B cell (primary cell): Measurements from ENCODE around the gene CRYGN. TPM values are rescaled to one million over a fixed set of nuclear protein-coding genes. Genes with fewer than 3 reads are reported as not detected.

ENCODE experiments used
- ATAC-seq: fragments of 200-7000 bp; cut with Tn5 transposase; one replicate; pipeline ENCODE4 v1.10.0; 2021; ENCODE audit warnings: low read depth, mild to moderate bottlenecking, moderate number of reproducible peaks, moderate library complexity
- CTCF ChIA-PET: fragments of 350-600 bp; sonication (Branson Sonifier 250); formaldehyde crosslinking; loops from one replicate; lab custom pipeline; 2021; ENCODE audit warnings: antibody characterized with exemption, inconsistent platforms; lab: Charles Lee
- POLR2A ChIA-PET: fragments of 350-600 bp; sonication (Branson Sonifier 250); formaldehyde crosslinking; loops from one replicate; lab custom pipeline; 2021; ENCODE audit warnings: antibody characterized with exemption; lab: Charles Lee
- DNase-seq: peaks from one replicate; pipeline ENCODE4 v3.0.0; 2013
- H2AFZ ChIP-seq: 2 replicates; pipeline ENCODE4 v1.6.1; 2012; ENCODE audit warnings: mild to moderate bottlenecking, low read depth, low read length; ENCODE audit not compliant: insufficient read depth, poor library complexity, severe bottlenecking
- H3K27ac ChIP-seq, 2 donors: 1 replicate in 1 of 2; 2 replicates in 1 of 2; pipeline ENCODE4 v1.5.1; 2012 to 2013; ENCODE audit warnings: low read length in 2 of 2, mild to moderate bottlenecking in 2 of 2, moderate library complexity in 1 of 2
- H3K27me3 ChIP-seq, 4 experiments: fragments of 200-600 bp in 1 of 4; sonication (generic) in 1 of 4; replicated peaks in 1 of 4; 1 replicate in 2 of 4; 2 replicates in 2 of 4; pipeline versions ENCODE4 v1.6.1 to v1.7.0; 2013 to 2016; ENCODE audit warnings: low read length in 3 of 4, mild to moderate bottlenecking in 2 of 4, mixed read lengths in 1 of 4, moderate library complexity in 1 of 4; ENCODE audit not compliant: insufficient read depth in 4 of 4, control insufficient read depth in 3 of 4; ENCODE audit errors: control extremely low read depth in 1 of 4
- H3K36me3 ChIP-seq, 2 experiments: replicated peaks in 1 of 2; 1 replicate in 1 of 2; 2 replicates in 1 of 2; pipeline versions ENCODE4 v1.6.1 to v1.7.1; 2013; ENCODE audit warnings: low read length in 1 of 2; ENCODE audit not compliant: insufficient read depth in 2 of 2, control insufficient read depth in 1 of 2; ENCODE audit errors: control extremely low read depth in 1 of 2, extremely low read depth in 1 of 2
- H3K4me1 ChIP-seq, 2 donors: fragments of 200-600 bp in 1 of 2; sonication (generic) in 1 of 2; 1 replicate in 1 of 2; 2 replicates in 1 of 2; pipeline versions ENCODE4 v1.5.1 to v1.6.1; 2013 to 2017; ENCODE audit warnings: low read length in 2 of 2; ENCODE audit not compliant: control insufficient read depth in 2 of 2, insufficient read depth in 2 of 2
- H3K4me2 ChIP-seq: replicated peaks from 2 replicates; pipeline ENCODE3; 2012; ENCODE audit warnings: mild to moderate bottlenecking, low read depth, low read length; ENCODE audit not compliant: poor library complexity, severe bottlenecking
- H3K4me3 ChIP-seq, 5 experiments: fragments of 200-600 bp in 1 of 5; sonication (generic) in 1 of 5; 1 replicate in 3 of 5; 2 replicates in 2 of 5; pipeline versions ENCODE4 v1.5.1 to v1.7.0; 2011 to 2016; ENCODE audit warnings: low read length in 4 of 5, mild to moderate bottlenecking in 4 of 5, low read depth in 2 of 5, control low read depth in 1 of 5, moderate library complexity in 1 of 5; ENCODE audit not compliant: insufficient read depth in 1 of 5; ENCODE audit errors: control extremely low read depth in 1 of 5, extremely low read depth in 1 of 5
- H3K79me2 ChIP-seq: fragments of 200-600 bp; sonication (generic); one replicate; pipeline ENCODE4 v1.6.0; 2016; ENCODE audit warnings: low read length; ENCODE audit not compliant: control insufficient read depth, insufficient read depth
- H3K9ac ChIP-seq: fragments of 200-600 bp; sonication (generic); 2 replicates; pipeline ENCODE4 v1.6.1; 2017; ENCODE audit warnings: mild to moderate bottlenecking, low read length, moderate library complexity
- H3K9me3 ChIP-seq, 3 donors: one replicate each; pipeline versions ENCODE4 v1.6.1 to v1.7.1; 2013; ENCODE audit warnings: low read length in 2 of 3; ENCODE audit not compliant: control insufficient read depth in 2 of 3, insufficient read depth in 1 of 3; ENCODE audit errors: control extremely low read depth in 1 of 3
- H4K20me1 ChIP-seq: 2 replicates; pipeline ENCODE4 v1.6.0; 2012; ENCODE audit warnings: mild to moderate bottlenecking, low read length; ENCODE audit not compliant: insufficient read depth, control insufficient read depth, poor library complexity, severe bottlenecking
- H3K27ac Mint-ChIP-seq: one replicate; pipeline ENCODE4 v1.8.0; 2021; ENCODE audit warnings: mixed read lengths
- H3K27me3 Mint-ChIP-seq: one replicate; pipeline ENCODE4 v1.8.0; 2021; ENCODE audit warnings: mixed read lengths
- H3K4me1 Mint-ChIP-seq: one replicate; pipeline ENCODE4 v1.8.0; 2021; ENCODE audit warnings: mixed read lengths
- H3K4me3 Mint-ChIP-seq: one replicate; pipeline ENCODE4 v1.8.0; 2021; ENCODE audit warnings: mixed read lengths
- H3K9me3 Mint-ChIP-seq: one replicate; pipeline ENCODE4 v1.8.0; 2022; ENCODE audit warnings: mixed read lengths; ENCODE audit not compliant: insufficient read depth
- CTCF ChIP-seq: fragments of 200-600 bp; IDR thresholded peaks from one replicate; pipeline ENCODE4 v1.8.0; 2022; ENCODE audit warnings: antibody characterized with exemption, mild to moderate bottlenecking
- EZH2 ChIP-seq: IDR thresholded peaks from 2 replicates; pipeline ENCODE4 v1.6.1; 2012; ENCODE audit warnings: borderline replicate concordance, low read depth, mild to moderate bottlenecking, moderate library complexity, low read length; ENCODE audit not compliant: insufficient read depth, poor library complexity, severe bottlenecking
- WGBS: methylation state at CpG from one replicate; pipeline ENCODE4 v1.1.5; 2013; ENCODE audit warnings: missing lambda C conversion rate; ENCODE audit not compliant: insufficient coverage; 5-methylcytosine and 5-hydroxymethylcytosine counted together
- intact Hi-C: fragments of 100-400 bp; cut with micrococcal nuclease; formaldehyde crosslinking; loops from one replicate; pipeline ENCODE4 v1.10.0; 2022
- polyA plus RNA-seq: library from polyadenylated mRNA; depleted of rRNA; stranded (reverse); fragments of >200 nt; gene quantifications from 2 replicates; pipeline ENCODE4 v1.2.3, GENCODE V29; 2012
- total RNA-seq, 2 donors: library from RNA; stranded (reverse); fragments of 120-200 nt in 1 of 2; gene quantifications; 1 replicate in 1 of 2; 2 replicates in 1 of 2; pipeline versions ENCODE4 v1.2.3 to v1.2.4, GENCODE V29; 2013 to 2022

The CRYGN gene
- total and polyA plus RNA-seq, 2 donors (not counting 1 experiment from before 2014, with no cell fraction given) = not detected

GRCh38 chr7:151394076-151395035 is 45.6 kb downstream of the CRYGN start:
- CTCF ChIA-PET = no interaction called here

More at GRCh38 chr7:151394076-151395035, 45.6 kb downstream of the CRYGN start:
- DNase-seq (no peak), ATAC-seq (no peak)
- Histone ChIP-seq H3K9ac (no peak overlapping the region), H3K4me1 (no peaks in the 10 kb centered on the region), H3K9me3 (peaks cover 0 to 14% (median 0%) of the 10 kb centered on the region in 3 donors), H3K4me2 (no peak overlapping the region), H4K20me1 (no peaks in the 10 kb centered on the region), H3K27me3 (peaks cover 0 to 9% (median 0%) of the 10 kb centered on the region in 4 experiments), H3K79me2 (no peaks in the 10 kb centered on the region), H2AFZ (no peak overlapping the region), H3K36me3 (no peaks in the 10 kb centered on the region), H3K4me3 (no peak overlapping the region), H3K27ac (no peak overlapping the region)
- H3K27me3 Mint-ChIP-seq = peaks cover 25% of the 10 kb centered on the region
- intact Hi-C loops = no loop called here
- POLR2A ChIA-PET = interaction anchor here (0.6 kb wide), 1 partner anchor 41 kb away, joined by 3 read pairs; no protein-coding TSS in a partner anchor
- H3K4me1 Mint-ChIP-seq = peaks cover 4% of the 10 kb centered on the region
- 97% methylated on average over 32 of the region's 35 CpGs for WGBS
- no peak overlapping the region for H3K4me3 Mint-ChIP-seq
- TF ChIP-seq EZH2 (no peak), CTCF (no peak)
- no peak overlapping the region for H3K27ac Mint-ChIP-seq
- no peaks in the 10 kb centered on the region for H3K9me3 Mint-ChIP-seq
